ENCODE results near the gene MCM9. TPM values are rescaled to one million over a fixed set of nuclear protein-coding genes. Genes with fewer than 3 reads are reported as not detected.

MCM9 gene
- 10 to 100 TPM; 13.6 to 24.8 TPM for total RNA-seq

DNA sequence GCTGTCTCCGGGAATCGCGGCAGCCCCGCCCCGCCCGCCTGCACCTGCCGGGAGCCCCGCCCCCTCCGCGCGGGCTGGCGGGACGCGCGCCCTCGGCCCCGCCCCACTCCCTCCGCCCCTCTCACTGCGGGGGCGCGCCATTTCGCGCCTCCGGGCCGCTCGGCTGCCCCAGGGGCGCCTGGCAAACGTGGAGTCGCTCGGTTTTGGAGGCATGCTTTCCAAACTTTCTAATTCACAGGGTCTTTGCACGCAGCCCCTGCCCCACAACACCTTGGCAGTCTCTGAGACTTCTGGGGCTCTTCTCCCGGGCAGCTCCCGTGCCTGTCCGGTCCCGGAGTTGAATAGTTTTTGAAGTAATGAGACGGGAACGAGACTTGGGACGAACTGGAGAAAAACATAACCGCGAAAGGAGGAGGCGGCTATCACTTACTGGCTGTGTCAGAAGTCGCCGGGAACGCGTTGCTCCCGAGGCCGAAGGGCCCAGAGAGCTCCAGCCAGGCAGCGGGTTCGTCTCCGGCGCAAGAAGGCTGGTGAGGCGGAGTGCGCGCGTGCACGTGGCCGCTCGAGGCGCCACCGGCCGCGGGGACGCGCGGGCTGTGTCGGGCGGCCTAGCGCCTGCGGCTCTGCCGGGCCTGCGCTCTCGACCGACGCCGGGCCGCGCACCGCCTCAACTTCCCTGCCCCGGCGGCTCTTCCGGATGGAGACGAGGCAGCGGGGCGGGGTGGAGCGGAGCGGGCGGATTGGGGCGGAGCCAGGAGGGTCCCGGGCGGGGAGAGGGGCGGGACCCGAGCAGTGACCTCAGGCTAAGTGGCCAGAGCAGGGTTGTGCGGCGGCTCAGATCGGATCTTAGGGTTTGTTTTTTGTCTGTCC is at the start of gene MCM9:
MCM9 (minus strand) TSS at position 699 of the 870 bp plus-strand sequence. CDS start 3,436 bp downstream, outside the sequence.
- WGBS = 0% methylated on average over 78 of the region's 95 CpGs
- intact Hi-C loops (cut with DNase I) = no loop called here

DNA sequence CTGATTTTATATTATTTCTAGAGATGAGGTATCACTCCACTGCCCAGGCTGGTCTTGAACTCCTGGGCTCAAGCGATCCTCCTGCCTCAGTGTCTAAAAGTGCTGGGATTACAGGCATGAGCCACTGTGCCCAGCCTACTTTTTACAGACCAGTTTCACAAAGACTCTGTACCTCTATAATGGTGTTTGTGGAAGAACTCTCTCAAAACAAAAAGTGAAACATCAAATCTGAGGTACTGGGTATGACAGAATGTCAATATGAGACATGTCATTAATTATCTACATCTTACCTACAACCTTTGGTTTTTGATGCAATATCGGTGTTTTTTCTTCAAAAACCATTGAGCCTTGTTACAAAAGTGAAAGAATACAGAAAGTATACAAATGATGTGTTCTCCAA is 49.4 kb upstream of the MCM9 start:
- Histone ChIP-seq H3K36me3 (no peaks in the 10 kb centered on the region), H3K4me3 (no peak overlapping the region), H3K4me1 (replicated peaks) (no peaks in the 10 kb centered on the region), H3K27ac (no peak overlapping the region), H3K9me3 (no peaks in the 10 kb centered on the region), H3K27me3 (replicated peaks; ENCODE audit: insufficient read depth) (no peaks in the 10 kb centered on the region)
- intact Hi-C loops (cut with DNase I) = no loop called here
- TF ChIP-seq, protein P1, sequence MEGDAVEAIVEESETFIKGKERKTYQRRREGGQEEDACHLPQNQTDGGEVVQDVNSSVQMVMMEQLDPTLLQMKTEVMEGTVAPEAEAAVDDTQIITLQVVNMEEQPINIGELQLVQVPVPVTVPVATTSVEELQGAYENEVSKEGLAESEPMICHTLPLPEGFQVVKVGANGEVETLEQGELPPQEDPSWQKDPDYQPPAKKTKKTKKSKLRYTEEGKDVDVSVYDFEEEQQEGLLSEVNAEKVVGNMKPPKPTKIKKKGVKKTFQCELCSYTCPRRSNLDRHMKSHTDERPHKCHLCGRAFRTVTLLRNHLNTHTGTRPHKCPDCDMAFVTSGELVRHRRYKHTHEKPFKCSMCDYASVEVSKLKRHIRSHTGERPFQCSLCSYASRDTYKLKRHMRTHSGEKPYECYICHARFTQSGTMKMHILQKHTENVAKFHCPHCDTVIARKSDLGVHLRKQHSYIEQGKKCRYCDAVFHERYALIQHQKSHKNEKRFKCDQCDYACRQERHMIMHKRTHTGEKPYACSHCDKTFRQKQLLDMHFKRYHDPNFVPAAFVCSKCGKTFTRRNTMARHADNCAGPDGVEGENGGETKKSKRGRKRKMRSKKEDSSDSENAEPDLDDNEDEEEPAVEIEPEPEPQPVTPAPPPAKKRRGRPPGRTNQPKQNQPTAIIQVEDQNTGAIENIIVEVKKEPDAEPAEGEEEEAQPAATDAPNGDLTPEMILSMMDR (IDR thresholded peaks at IDR 0.05) = no peak
- TF ChIP-seq POLR2A (IDR thresholded peaks at IDR 0.05) (no peak), POLR2AphosphoS5 (IDR thresholded peaks at IDR 0.05) (no peak)
- DNase-seq (ENCODE audit: low spot score) = no peak
- WGBS = 99% methylated on average over 2 of the region's 2 CpGs

More for the DNA sequence above, at the start of gene MCM9:
- Histone ChIP-seq H3K36me3 (no peaks in the 10 kb centered on the region), H3K4me1 (replicated peaks) (no peaks in the 10 kb centered on the region), H3K27me3 (replicated peaks; ENCODE audit: insufficient read depth) (no peaks in the 10 kb centered on the region), H3K9me3 (no peaks in the 10 kb centered on the region), H3K4me3 (peak within 1 kb of the TSS; percentile 73 to 78), H3K27ac (peak within 1 kb of the TSS; percentile 87 to 92)
- TF ChIP-seq, protein P1 (IDR thresholded peaks at IDR 0.05) = peak in 1 of 4 experiments; percentile 19
- TF ChIP-seq POLR2AphosphoS5 (IDR thresholded peaks at IDR 0.05) (peak; percentile 53), POLR2A (IDR thresholded peaks at IDR 0.05) (peak; percentile 64)
- peak; percentile 69 for DNase-seq (ENCODE audit: low spot score)

DNA sequence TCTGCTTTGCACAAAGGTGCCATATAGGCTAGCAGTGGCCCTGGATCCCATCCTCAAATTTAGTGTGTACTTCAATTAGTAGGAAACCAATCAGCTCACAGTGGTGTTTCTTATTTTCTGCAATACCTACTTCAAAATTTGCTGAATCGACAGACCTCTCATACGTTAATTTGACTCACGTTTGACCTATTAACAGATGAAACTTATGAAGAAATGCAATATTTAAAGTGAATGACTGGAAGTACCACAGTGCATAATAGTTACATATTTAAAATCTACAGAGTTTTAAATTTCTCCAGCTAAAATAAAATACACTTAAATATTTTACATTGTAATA is 47.6 kb upstream of the MCM9 start:
- no peaks in the 10 kb centered on the region for H3K4me1 ChIP-seq (replicated peaks)
- H3K4me3 ChIP-seq = no peak overlapping the region
- no peaks in the 10 kb centered on the region for H3K27me3 ChIP-seq (replicated peaks; ENCODE audit: insufficient read depth)
- intact Hi-C loops (cut with DNase I) = no loop called here
- DNase-seq (ENCODE audit: low spot score) = no peak
- H3K9me3 ChIP-seq = no peaks in the 10 kb centered on the region
- WGBS = 97% methylated on average over 3 of the region's 3 CpGs
- H3K36me3 ChIP-seq = no peaks in the 10 kb centered on the region
- no peak overlapping the region for H3K27ac ChIP-seq
- TF ChIP-seq POLR2AphosphoS5 (IDR thresholded peaks at IDR 0.05) (no peak), POLR2A (IDR thresholded peaks at IDR 0.05) (no peak)
- TF ChIP-seq, protein P1 (IDR thresholded peaks at IDR 0.05) = no peak

- Histone ChIP-seq H3K4me3 (no peak overlapping the region), H3K27me3 (replicated peaks; ENCODE audit: insufficient read depth) (no peaks in the 10 kb centered on the region), H3K4me1 (replicated peaks) (no peaks in the 10 kb centered on the region), H3K27ac (no peak overlapping the region), H3K36me3 (no peaks in the 10 kb centered on the region), H3K9me3 (no peaks in the 10 kb centered on the region)
- TF ChIP-seq POLR2AphosphoS5 (IDR thresholded peaks at IDR 0.05) (no peak), POLR2A (IDR thresholded peaks at IDR 0.05) (no peak)
- TF ChIP-seq, protein P1 (IDR thresholded peaks at IDR 0.05) = no peak
- no peak for DNase-seq (ENCODE audit: low spot score)
- WGBS = 89% methylated on average over 6 of the region's 6 CpGs
- intact Hi-C loops (cut with DNase I) = no loop called here
Measured at GRCh38 chr6:118981884-118982574, 47.1 kb upstream of the MCM9 start.
